Measurements from ENCODE around the gene ZMYND19.
A peak's percentile ranks its signal among the peaks of the same experiment; 100 is the strongest.
"Not testable (repeated sequence)": the region's sequence is repeated elsewhere in the genome, so short reads cannot be mapped to it uniquely, and the experiment has no call there.

ZMYND19 gene

GRCh38 chr9:137614631-137615386 is 24.5 kb upstream of the ZMYND19 start:
- no peak for DNase-seq (ENCODE audit: low read depth, low spot score)

DNA sequence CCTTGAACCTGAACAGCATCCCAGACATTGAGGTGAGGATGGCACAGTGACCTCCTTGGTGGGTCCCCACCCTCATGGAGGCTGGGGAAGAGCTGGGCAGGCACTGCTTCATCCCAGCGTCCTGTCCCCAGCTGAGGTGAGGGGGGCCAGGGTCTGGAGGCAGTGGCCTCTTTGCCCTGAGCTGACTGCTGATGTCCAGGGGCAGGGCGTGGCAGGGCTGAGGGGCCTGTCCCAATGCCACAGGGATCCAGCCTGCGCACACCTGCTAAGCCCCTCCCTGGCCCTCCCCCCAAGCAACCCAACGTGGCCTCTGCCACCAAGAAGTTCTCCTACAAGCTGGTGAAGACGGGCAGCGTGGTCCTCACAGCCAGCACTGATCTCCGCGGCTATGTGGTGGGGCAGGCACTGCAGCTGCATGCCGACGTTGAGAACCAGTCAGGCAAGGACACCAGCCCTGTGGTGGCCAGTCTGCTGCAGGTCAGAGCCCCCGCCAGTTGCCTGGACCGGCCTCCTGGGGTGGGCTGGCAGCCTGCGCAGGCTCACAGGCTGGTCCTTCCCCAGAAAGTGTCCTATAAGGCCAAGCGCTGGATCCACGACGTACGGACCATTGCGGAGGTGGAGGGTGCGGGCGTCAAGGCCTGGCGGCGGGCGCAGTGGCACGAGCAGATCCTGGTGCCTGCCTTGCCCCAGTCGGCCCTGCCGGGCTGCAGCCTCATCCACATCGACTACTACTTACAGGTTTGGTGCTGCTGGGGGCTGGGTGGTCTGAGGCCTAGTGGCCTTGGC is 23.6 kb upstream of the ZMYND19 start:
- DNase-seq (ENCODE audit: low read depth, low spot score), result no peak

- DNase-seq (ENCODE audit: low read depth, low spot score), result no peak
Observed at GRCh38 chr9:137613259-137613658, 22.9 kb upstream of the ZMYND19 start.

DNA sequence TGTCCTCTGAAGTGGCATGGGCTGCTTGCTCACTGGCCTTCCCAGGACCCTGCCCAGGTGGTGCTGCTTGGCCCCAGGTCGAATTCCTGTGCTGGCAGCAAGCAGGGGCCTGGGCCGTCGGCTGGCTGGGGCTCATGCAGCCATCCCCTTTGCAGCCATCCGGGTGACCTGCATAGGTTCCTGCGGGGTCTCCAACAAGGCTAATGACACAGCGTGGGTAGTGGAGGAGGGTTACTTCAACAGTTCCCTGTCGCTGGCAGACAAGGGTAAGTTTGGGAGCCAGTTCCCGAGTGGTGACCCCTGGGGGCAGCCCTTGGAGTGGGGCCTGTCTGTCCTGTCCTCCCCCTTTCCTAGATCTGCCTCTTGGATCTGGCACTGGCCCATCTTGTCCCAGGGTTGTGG is 22.4 kb upstream of the ZMYND19 start:
- DNase-seq (ENCODE audit: low read depth, low spot score), result no peak

- DNase-seq (ENCODE audit: low read depth, low spot score), result no peak
Observed at GRCh38 chr9:137611623-137612609, 21.6 kb upstream of the ZMYND19 start.

DNA sequence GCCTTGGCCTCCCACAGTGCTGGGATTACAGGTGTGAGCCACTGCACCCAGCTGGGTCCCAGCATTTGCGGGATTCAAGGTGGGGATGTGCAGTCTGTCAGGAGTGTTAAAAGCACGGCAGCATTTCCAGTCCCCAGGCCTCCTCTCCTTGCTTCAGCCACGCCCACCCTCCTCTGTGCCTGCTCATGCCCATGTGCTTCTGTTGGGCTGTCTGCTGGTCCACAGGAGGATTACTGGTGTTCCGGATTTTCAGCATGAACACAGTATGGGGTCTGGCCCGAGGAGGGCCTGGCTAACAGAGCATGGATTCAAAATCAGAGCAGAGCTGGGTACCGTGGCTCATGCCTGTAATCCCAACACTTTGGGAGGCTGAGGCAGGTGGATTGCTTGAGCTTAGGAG is 20.6 kb upstream of the ZMYND19 start:
- no peak for DNase-seq (ENCODE audit: low read depth, low spot score)

- DNase-seq (ENCODE audit: low read depth, low spot score), result no peak
Observed at GRCh38 chr9:137607141-137607857, 17.0 kb upstream of the ZMYND19 start.

DNA sequence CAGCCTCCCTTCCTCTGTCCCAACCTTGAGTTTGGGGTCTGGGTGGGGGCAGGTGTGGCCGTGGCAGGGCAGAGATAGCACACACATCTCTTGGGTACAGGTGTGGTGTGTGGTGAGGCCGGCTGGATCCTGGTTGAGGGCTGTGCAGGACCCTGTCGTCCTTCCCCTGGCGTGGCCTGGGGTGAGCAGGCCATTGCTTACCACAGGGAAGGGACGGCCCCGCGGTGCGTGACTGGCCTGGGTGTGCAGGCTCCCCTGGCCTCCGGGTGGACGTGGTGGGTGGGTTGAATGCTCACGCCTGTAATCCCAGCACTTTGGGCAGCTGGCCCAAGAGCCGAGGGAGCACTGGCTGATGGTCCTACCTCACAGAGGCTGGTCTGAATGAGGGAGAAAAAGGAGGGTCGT is 16.4 kb upstream of the ZMYND19 start:
- no peak for DNase-seq (ENCODE audit: low read depth, low spot score)

- no peak for DNase-seq (ENCODE audit: low read depth, low spot score)
Observed at GRCh38 chr9:137606005-137606621, 15.8 kb upstream of the ZMYND19 start.

DNA sequence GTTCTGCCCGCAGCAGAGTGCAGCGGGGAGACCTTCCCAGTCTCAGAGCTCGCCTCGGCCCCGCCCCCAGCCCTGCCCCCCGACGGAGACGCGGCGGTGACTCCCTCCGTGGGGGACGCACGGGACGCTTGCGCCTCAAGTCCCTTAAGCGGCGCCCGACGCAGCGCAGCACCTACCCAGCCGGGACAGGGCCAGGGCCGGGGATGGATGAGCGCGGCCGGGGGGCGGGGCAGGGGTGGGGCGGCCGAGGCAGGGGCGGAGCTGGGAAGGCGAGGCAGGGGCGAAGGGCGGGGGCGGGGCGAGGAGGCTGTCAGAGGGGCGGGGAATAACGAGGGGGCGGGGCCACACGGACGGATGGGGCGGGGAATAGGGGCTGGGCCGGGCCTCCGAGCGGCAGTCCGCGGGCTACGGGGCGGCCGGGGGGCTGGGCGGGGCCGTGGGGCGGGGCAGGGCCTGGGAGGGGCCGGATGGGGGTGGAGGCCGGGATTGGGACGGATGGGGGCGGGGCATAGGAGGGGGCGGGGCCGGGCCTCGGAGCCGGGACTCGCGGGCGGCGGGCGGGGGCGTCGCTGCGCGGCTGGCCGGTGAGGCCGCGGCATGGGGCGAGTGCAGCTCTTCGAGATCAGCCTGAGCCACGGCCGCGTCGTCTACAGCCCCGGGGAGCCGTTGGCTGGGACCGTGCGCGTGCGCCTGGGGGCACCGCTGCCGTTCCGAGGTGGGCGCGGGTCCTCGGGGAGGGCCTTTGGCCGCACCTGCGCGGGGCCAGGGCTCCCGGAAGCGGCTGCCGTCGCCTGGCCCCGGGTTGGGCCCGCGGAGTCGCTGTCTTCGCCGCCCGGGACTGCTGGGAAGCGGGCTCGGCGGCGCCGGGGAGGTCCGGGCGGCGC is 15.1 kb upstream of the ZMYND19 start, which contains the start of gene ARRDC1:
ARRDC1 (plus strand) TSS at position 566 of the 884 bp plus-strand sequence; CDS start at position 598, 32 bp downstream.
- DNase-seq (ENCODE audit: low read depth, low spot score), result peak; percentile 79

GRCh38 chr9:137604345-137605086 is 14.2 kb upstream of the ZMYND19 start:
- no peak for DNase-seq (ENCODE audit: low read depth, low spot score)

GRCh38 chr9:137603879-137604278 is 13.6 kb upstream of the ZMYND19 start:
- no peak for DNase-seq (ENCODE audit: low read depth, low spot score)

GRCh38 chr9:137602661-137603060 is 12.3 kb upstream of the ZMYND19 start:
- DNase-seq (ENCODE audit: low read depth, low spot score), result no peak

DNA sequence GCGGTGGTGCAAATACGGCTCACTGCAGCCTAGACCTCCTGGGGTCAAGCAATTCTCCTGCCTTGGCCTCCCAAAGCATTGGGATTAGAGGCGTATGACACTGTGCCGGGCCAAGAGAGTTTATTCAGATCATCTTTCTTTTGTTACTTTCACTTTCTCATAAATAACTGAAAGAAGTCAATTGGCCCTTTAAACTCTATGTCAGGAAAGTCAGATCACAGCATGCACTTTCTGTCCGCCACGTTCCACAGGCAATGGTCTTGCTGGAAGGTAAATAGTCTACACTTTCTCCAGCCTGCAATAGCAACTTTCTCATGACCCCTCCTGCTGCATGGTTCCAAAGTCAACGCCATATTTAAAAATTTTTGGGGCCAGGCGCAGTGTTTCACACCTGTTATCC is 8.6 kb upstream of the ZMYND19 start:
- no peak for DNase-seq (ENCODE audit: low read depth, low spot score)

GRCh38 chr9:137596577-137596976 is 6.3 kb upstream of the ZMYND19 start:
- DNase-seq (ENCODE audit: low read depth, low spot score), result not testable (repeated sequence)

DNA sequence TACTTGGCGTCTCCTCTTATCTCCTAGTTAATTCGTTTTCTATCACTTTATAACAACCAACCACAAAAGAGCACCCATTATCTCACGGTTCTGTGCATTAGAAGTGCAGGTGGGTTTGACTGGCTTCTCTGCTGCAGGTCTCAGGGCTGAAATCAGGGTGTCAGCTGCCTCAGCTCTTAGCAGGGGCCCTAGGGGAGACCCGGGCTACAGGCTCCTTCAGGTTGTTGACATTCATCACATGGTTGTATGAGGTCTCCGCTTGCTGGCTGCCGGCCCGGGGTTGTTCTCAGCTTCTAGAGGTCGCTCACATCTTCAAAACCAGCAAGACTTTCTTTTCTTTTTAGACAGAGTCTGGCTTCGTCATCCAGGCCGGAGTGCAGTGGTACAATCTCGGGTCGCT is 2.9 kb upstream of the ZMYND19 start:
- DNase-seq (ENCODE audit: low read depth, low spot score), result no peak

DNA sequence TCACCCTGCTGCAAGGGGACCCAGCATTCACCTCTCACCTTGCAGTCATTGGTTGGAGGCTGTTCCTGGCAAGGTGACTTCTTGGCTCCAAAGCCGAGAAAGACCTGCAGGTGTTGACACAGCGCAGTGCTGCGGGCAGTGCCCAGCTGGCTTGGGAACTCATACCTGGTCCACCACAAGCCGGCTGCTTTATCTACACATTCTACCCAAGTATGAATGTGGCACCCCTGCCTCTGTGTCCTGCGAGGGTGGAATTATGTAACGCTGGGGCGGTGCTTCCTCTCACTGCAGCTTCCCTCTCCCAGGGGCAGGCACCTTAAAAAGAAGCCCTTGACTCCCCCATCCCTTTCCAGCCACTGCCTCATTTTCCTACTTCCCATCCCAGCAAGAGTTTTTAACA is 2.5 kb upstream of the ZMYND19 start:
- no peak for DNase-seq (ENCODE audit: low read depth, low spot score)

- DNase-seq (ENCODE audit: low read depth, low spot score), result no peak
Observed at GRCh38 chr9:137590123-137590468, 216 bp downstream of the ZMYND19 start.

All from activated CD4-positive, CD25-positive, alpha-beta regulatory T cell treated with anti-CD3 and anti-CD28 coated beads, Interleukin-2, amount 50 U/mL, for 16 hours (primary cell).